HG03378 (cell line): ENCODE data around the gene RPL13.
"Not testable (repeated sequence)": the region's sequence is repeated elsewhere in the genome, so short reads cannot be mapped to it uniquely, and the experiment has no call there.

ENCODE experiments used
- ATAC-seq: cut with Tn5 transposase; IDR thresholded peaks from one replicate; pipeline ENCODE4 v1.9.1; 2021; ENCODE audit warnings: mild to moderate bottlenecking, moderate library complexity; ENCODE audit not compliant: unreplicated experiment

Gene RPL13

DNA sequence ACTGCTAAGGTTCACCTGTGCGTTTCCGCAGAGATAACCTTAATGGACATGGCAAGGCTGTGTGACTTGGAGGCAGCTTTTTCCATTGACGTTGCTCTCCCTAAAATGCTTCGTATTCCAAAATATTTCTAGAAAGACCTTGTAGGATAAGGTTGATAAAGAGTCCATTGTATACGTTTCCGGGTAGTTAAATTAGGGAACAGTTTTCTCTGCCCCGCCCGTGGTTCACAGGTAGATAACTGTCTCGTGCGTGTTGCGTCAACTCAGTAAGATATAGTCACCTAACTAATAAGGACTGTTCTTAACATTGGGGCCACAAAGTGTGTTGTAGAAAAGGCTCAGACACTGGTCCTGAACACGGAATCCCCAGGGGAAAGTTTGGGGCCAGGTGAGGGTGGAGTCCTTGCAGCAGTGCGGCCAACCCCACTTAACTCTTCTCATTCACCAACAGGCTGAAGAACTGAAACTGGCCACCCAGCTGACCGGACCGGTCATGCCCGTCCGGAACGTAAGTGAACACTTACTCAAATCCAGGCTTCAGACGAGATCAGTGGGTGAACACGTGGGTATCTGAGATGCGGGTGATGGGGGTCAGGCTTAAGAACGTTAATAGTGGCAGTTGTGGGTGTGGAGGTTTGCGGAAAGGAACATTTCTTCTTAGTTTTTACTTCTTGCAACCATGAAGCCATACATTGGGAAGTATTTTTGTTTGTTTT is 1.6 kb downstream of the RPL13 start:
- no peak for ATAC-seq

GRCh38 chr16:89562939-89563338 is 2.5 kb downstream of the RPL13 start:
- no peak for ATAC-seq

- no peak for ATAC-seq
These were observed 3.3 kb downstream of the RPL13 start for GRCh38 chr16:89563639-89564392.

DNA sequence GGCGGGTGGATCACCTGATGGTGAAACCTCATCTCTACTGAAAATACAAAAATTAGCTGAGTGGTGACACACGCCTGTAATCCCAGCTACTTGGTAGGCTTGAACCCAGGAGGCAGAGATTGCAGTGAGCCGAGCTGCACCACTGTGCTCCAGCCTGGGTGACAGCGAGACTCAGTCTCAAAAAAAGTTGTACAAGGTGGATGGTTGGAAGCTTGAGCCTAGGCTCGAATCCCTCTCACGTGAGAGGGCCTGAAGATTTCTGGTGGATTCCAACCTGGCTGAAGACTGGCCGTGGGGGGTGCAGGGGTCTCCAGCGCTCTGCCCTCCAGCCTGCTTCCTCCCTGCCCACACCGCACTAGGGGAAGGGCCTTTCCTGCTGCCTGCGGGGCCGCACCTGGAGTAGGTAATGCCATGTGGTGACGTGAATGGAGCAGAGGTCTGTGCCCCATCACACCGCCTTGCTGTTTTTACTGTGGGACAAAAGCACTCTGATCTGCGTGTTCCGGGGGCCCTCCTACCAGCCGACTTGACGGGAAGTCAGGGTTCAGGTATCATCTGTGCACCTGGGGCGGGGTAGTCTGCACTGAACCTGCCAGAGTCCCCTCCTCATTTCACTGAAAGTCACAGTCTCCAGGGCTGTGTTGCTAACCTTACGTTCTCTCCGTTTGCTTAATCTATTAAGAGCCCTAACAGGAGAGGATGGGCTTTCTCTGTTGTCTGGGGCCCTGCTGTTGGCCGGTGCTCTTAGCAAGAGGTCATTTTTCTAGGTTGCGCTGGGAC is 4.2 kb downstream of the RPL13 start:
- no peak for ATAC-seq

DNA sequence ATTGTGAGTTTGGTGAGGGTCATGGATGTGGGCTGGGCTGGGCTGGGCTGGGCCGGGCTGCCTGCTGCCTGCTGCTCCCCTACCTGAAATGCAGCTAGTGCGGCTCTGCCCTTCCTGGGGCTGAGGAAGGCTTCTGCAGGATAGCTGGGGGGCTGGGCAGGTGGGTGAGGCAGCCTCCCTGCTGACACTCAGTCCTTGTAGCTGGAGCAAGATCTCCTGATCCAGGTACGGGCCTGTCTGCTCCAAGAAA is 4.7 kb downstream of the RPL13 start:
- ATAC-seq: no peak

GRCh38 chr16:89565506-89566372 is 5.3 kb downstream of the RPL13 start:
- ATAC-seq: no peak

GRCh38 chr16:89567656-89568594 is 7.4 kb downstream of the RPL13 start:
- ATAC-seq: no peak

DNA sequence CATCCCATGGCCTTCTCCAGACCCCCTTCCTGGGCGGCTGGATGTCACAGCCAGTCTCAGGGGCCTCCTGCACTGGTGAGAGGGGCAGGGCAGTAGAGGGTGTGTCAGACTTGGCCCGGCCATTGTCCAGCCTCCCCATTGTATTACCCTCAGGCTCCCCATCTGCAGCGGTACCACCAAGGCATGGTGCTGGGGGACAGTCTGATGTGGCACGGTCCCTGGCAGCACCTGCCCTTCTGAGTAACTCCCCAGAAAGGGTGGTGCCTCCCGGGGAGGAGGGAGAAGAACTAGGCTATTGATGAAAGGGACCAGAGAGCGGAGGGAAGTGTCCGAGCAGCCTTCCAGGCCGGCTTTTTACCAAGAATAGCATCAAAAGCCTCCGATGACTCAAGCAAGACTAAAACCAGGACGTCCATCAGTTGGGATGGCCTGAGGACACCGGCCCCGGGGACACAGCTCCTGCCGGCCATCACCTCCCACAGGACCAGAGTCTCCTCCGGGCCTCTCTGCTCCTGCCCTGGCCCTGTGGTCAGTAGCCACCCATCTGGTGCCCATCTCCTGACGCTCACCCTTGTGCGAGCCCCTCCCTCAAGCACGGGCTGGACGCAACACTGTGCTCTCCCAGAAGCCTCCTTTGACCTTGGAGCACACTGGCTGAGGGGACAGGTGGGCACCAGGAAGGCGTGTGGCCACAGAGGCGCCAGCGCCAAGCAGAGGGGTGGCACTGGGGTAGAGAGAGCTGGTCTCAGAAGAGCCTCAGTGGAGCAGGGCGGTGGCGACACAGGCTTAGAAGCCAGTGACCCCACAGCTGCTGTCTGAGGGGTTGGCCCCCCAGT is 9.2 kb downstream of the RPL13 start:
- no peak for ATAC-seq

- ATAC-seq: no peak
These were observed 10.0 kb downstream of the RPL13 start for GRCh38 chr16:89570342-89570923.

- not testable (repeated sequence) for ATAC-seq
These were observed 10.6 kb downstream of the RPL13 start for GRCh38 chr16:89570983-89571598.

DNA sequence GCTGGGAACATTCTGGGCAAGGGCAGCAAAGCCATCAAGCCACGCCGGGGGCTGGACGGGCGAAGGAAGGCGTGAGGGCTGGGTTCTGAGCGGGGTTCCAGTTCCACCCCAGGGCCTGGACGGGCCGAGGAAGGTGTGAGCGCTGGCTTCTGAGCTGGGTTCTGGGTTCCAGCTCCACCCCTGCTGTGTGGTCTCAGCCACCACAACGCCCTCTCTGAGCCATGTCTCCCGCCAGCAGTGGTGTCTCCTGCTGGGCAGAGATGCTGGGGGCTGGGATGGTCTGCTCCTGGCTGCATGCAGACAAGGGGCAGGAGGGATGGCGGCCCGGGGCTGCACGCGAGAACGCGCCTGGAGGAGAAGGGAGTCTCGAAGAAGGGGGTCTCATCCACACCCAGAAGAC is 11.2 kb downstream of the RPL13 start:
- no peak for ATAC-seq

GRCh38 chr16:89572073-89572484 is 11.6 kb downstream of the RPL13 start:
- no peak for ATAC-seq

GRCh38 chr16:89572485-89573205 is 12.2 kb downstream of the RPL13 start:
- ATAC-seq: no peak

DNA sequence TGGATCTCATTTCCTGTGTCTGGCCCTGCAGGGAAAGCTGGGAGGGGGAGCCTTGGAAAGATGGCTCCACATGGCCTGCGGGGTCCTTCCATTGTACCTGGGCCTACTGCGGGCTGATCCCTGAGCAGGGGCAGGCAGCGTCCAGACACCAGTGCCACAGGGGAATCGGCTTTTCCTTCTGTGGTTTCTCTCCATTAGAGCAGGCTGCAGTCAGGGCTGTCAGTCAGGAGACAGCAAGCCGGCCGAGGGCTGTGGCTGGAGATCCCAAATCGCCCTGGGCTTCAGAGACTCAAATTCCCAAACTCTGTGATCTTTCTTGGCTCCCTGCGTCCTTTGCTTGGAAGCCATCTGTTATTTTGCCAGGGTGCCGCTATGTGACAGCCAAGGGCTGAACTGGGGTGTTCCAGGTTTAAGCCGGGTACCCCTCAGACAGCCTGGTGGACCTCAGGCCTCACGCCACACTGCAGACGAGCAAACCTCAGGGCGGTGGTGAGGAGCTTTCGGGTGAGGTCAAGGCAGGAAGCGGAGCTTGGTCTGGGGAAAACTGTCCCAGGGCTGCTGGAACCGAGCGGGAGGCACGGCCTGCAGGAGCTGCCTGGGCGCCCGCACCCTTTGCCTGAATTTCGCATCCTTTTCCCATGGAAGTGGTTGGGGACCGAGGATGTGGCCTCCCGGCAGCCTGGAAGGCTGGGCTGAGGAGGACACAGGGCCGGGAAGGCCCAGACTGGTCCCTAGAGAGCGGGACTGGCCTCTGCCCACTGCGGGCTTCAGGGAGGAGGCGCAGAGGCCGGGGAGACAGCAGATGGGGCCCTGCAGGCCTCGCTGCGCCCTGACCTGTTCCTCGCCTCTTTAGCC is 13.6 kb downstream of the RPL13 start:
- no peak for ATAC-seq

- ATAC-seq: no peak
These were observed 14.3 kb downstream of the RPL13 start for GRCh38 chr16:89574681-89575246.
